Spinal cord (tissue), 10 donors: Measurements from ENCODE around the gene TTLL4. TPM values are rescaled to one million over a fixed set of nuclear protein-coding genes. Genes with fewer than 3 reads are reported as not detected.

ENCODE experiments used
- DNase-seq, 6 donors: peaks; one replicate each; pipeline versions ENCODE4 v3.0.0 to v3.0.0-alpha.2; 2013 to 2015; ENCODE audit warnings: low spot score in 6 of 6, low read depth in 4 of 6
- H3K27ac ChIP-seq: one replicate; pipeline ENCODE4 v1.5.1; 2013; ENCODE audit warnings: low read depth, low read length, control low read depth
- H3K27me3 ChIP-seq: one replicate; pipeline ENCODE4 v1.6.1; 2013; ENCODE audit warnings: low read length; ENCODE audit not compliant: control insufficient read depth, insufficient read depth
- H3K36me3 ChIP-seq: one replicate; pipeline ENCODE4 v1.6.1; 2013; ENCODE audit warnings: low read length; ENCODE audit not compliant: control insufficient read depth, insufficient read depth
- H3K4me1 ChIP-seq: one replicate; pipeline ENCODE4 v1.6.1; 2013; ENCODE audit warnings: low read length; ENCODE audit not compliant: control insufficient read depth, insufficient read depth
- H3K4me3 ChIP-seq: one replicate; pipeline ENCODE4 v1.5.1; 2013; ENCODE audit warnings: low read depth, low read length, control low read depth
- H3K9me3 ChIP-seq: one replicate; pipeline ENCODE4 v1.6.1; 2013; ENCODE audit warnings: low read length; ENCODE audit not compliant: control insufficient read depth, insufficient read depth
- WGBS: methylation state at CpG from one replicate; pipeline ENCODE4 v1.1.5; 2013; ENCODE audit warnings: missing lambda C conversion rate; ENCODE audit not compliant: insufficient coverage; 5-methylcytosine and 5-hydroxymethylcytosine counted together
- polyA plus RNA-seq, 2 donors: library from polyadenylated mRNA; unstranded; fragments of 120-200 nt; gene quantifications; one replicate each; pipeline ENCODE4 v1.2.1, GENCODE V29; 2013; ENCODE audit not compliant: insufficient read length in 2 of 2
- total RNA-seq, 2 donors: library from RNA; depleted of rRNA in 1 of 2; stranded (reverse); fragments of 120-200 nt in 1 of 2; fragments of >200 nt in 1 of 2; gene quantifications; one replicate each; pipeline versions ENCODE4 v1.2.3 to v1.2.4, GENCODE V29; 2013 to 2014
- donor health status: healthy.

TTLL4 gene
- total and polyA plus RNA-seq, 4 donors = 14.2 to 37.4 (median 29.4) TPM

DNA sequence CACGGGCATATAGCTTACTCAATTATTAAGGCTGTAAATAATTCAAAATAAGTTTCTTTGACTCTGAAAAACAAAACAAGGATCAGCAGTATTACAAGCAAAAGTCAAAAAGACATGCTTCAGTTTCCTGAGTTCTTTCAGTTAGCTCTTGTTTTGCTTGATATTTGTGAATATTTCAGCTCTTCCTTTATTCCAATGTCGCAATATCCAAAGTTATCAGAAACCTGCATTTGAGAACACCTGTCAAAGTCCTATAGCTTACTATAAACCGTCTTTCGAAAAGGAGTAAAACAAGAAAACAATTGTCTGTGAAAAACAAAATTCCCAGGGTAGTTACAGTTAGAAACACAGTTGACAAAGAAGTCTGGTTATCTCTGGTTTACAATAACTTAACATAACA is 86.1 kb downstream of the TTLL4 start:
- Histone ChIP-seq H3K36me3 (no peaks in the 10 kb centered on the region), H3K4me1 (no peaks in the 10 kb centered on the region), H3K27ac (no peak overlapping the region), H3K27me3 (no peaks in the 10 kb centered on the region), H3K4me3 (no peak overlapping the region), H3K9me3 (no peaks in the 10 kb centered on the region)
- whole genome bisulfite sequencing = no CpG with 5 or more reads among the region's 4 CpGs
- DNase-seq = no peak

DNA sequence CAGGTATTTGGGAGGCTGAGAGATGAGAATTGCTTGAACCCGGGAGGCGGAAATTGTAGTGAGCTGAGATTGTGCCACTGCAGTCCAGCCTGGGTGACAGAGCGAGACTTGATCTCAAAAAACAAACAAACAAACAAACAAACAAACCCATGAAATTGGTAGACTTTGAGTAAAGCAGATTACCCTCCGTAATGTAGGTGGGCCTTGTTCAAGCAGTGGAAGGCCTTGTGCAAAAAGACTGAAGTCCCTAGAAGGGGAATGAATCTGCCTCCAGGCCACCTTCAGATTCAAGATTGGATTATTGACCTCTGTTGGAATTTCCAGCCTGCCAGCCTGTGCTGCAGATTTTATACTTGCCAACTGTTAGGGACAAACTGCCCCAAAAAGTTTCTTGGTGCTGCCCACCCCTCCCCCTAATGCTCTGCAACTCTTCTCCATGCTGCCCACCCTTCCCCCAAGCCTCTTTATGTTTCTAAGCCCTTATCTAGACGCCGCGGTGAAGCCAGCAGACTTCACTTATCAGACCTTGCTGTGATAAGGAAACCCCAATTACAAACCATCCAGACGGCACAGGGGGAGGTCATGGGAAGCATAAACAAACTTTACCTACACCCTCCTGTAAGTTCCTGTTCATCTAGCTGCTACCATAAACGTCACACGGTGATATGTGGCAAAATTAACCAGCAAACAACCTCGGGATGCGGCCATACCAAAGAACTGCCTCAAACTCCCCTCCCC is 88.3 kb downstream of the TTLL4 start:
- Histone ChIP-seq H3K4me1 (no peaks in the 10 kb centered on the region), H3K9me3 (no peaks in the 10 kb centered on the region), H3K4me3 (no peak overlapping the region), H3K27ac (no peak overlapping the region), H3K36me3 (no peaks in the 10 kb centered on the region), H3K27me3 (no peaks in the 10 kb centered on the region)
- 29% methylated on average over 9 of the region's 12 CpGs for WGBS
- no peak for DNase-seq

DNA sequence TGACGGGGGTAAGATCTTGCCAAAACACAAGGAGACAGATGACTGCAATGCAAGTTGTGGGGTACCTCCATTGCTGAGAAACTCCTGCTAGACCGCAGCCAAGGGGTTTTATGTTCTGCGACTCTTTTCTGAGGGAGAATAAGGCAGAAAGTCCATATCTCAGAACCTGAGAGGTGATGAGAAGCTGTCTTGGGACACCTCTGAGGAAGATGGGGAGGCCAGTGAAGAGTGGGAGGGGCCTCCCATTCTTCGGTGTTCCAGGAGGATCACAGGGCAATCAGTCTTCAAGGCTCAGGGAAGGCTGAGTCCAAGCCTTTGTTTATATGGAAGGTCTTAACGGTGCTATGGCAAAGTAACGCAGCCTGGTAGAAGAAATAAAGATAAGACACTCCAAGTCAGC is 89.4 kb downstream of the TTLL4 start:
- WGBS = 66% methylated on average over 4 of the region's 6 CpGs
- DNase-seq = no peak

DNA sequence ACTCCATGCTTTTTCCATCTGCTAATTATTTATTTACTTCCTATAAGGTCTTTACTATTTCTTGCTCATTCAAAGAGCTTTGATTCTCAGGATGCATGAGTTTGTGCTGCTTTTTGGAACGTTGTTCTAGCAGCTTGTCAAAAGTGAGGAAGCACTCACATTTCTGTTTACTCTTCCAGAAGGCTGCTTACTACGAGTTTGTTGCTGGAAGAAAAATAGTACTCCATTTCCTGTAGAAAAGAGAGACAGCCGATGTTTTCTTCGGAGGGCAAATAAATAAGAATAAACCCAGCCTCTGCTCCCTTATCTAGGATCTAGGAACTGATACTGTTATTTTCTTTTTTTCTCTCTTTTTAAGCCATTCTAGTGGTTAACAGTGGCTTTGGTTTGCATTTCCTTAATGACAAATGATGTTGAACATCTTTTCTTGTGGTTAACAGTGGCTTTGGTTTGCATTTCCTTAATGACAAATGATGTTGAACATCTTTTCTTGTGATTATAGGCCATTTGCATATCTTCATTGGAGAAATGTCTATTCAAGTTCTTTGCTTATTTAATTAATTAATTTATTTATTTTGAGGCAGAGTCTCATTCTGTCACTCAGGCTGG is 91.9 kb downstream of the TTLL4 start:
- Histone ChIP-seq H3K36me3 (no peaks in the 10 kb centered on the region), H3K4me3 (no peak overlapping the region), H3K4me1 (no peaks in the 10 kb centered on the region), H3K9me3 (peaks cover 5% of the 10 kb centered on the region), H3K27me3 (no peaks in the 10 kb centered on the region), H3K27ac (no peak overlapping the region)
- no CpG with 5 or more reads among the region's 4 CpGs for WGBS
- DNase-seq = peak in 1 of 6 donors; percentile 51

More for the DNA sequence above, 89.4 kb downstream of the TTLL4 start:
- no peak overlapping the region for H3K27ac ChIP-seq
- no peaks in the 10 kb centered on the region for H3K36me3 ChIP-seq
- H3K4me1 ChIP-seq = no peaks in the 10 kb centered on the region
- H3K9me3 ChIP-seq = peaks cover 5% of the 10 kb centered on the region
- no peak overlapping the region for H3K4me3 ChIP-seq
- H3K27me3 ChIP-seq = no peaks in the 10 kb centered on the region

DNA sequence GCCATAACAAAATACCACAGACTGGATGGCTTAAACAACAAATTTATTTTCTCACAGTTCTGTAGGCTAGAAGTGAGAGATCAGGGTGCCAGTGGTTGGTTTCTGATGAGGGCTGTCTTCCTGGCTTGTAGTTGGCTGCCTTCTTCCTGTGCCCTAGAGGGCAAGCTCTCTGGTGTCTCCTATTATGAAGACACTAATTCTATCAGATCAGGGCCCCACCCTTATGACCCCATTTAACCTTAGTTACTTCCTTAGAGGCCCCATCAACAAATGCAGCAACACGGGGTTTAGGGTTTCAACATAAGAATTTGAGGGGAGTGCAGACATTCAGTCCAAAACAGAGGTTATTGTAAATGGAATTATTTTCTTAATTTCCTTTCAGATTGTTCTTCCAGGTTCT is 94.2 kb downstream of the TTLL4 start:
- no peaks in the 10 kb centered on the region for H3K4me1 ChIP-seq
- DNase-seq = no peak
- WGBS = no CpG with 5 or more reads among the region's 1 CpG
- no peak overlapping the region for H3K27ac ChIP-seq
- no peaks in the 10 kb centered on the region for H3K36me3 ChIP-seq
- peaks cover 5% of the 10 kb centered on the region for H3K9me3 ChIP-seq
- H3K4me3 ChIP-seq = no peak overlapping the region
- H3K27me3 ChIP-seq = no peaks in the 10 kb centered on the region

Other genes with a start within 250 kb of the TTLL4 start
- gene USP37, start 142.5 kb upstream of the TTLL4 start, total RNA-seq = 10 to 100 TPM; 16.5 to 29.7 TPM
- gene USP37, start 142.5 kb upstream of the TTLL4 start, polyA plus RNA-seq = 10 to 100 TPM in 1 of 2 donors, 1 to 10 TPM in 1; 8.7 to 10.4 TPM
- 10 to 100 TPM; 37.9 to 47.0 TPM for gene CNOT9, start 142.0 kb upstream of the TTLL4 start, total RNA-seq
- gene CNOT9, start 142.0 kb upstream of the TTLL4 start, polyA plus RNA-seq = 10 to 100 TPM; 54.1 to 54.3 TPM
- gene PLCD4, start 102.9 kb upstream of the TTLL4 start, total RNA-seq = 1 to 10 TPM; 8.3 to 9.0 TPM
- gene PLCD4, start 102.9 kb upstream of the TTLL4 start, polyA plus RNA-seq = 10 to 100 TPM in 1 of 2 donors, 1 to 10 TPM in 1; 7.0 to 12.8 TPM
- 10 to 100 TPM; 10.8 to 13.2 TPM for gene ZNF142, start 51.2 kb upstream of the TTLL4 start, total RNA-seq
- gene ZNF142, start 51.2 kb upstream of the TTLL4 start, polyA plus RNA-seq = 10 to 100 TPM; 25.1 to 25.8 TPM
- gene BCS1L, start 51.2 kb upstream of the TTLL4 start, total RNA-seq = 10 to 100 TPM; 25.0 to 42.9 TPM
- gene BCS1L, start 51.2 kb upstream of the TTLL4 start, polyA plus RNA-seq = 10 to 100 TPM; 56.8 to 64.2 TPM
- gene RNF25, start 38.8 kb upstream of the TTLL4 start, total RNA-seq = 10 to 100 TPM; 28.3 to 41.8 TPM
- gene RNF25, start 38.8 kb upstream of the TTLL4 start, polyA plus RNA-seq = 10 to 100 TPM; 57.6 to 61.5 TPM
- 10 to 100 TPM; 24.9 to 61.3 TPM for gene STK36, start 38.7 kb upstream of the TTLL4 start, total RNA-seq
- gene STK36, start 38.7 kb upstream of the TTLL4 start, polyA plus RNA-seq = 10 to 100 TPM; 62.2 to 89.1 TPM
- 10 to 100 TPM; 12.1 to 49.0 TPM for gene CYP27A1, start 71.3 kb downstream of the TTLL4 start, total RNA-seq
- 10 to 100 TPM; 10.3 to 18.5 TPM for gene CYP27A1, start 71.3 kb downstream of the TTLL4 start, polyA plus RNA-seq
- gene PRKAG3, start 121.0 kb downstream of the TTLL4 start, total RNA-seq = under 1 TPM in 1 of 2 donors, not detected in 1; 0.06 TPM
- gene PRKAG3, start 121.0 kb downstream of the TTLL4 start, polyA plus RNA-seq = under 1 TPM in 1 of 2 donors, not detected in 1; 0.23 TPM
- gene WNT6, start 149.0 kb downstream of the TTLL4 start, total RNA-seq = 1 to 10 TPM; 1.6 to 6.5 TPM
- 1 to 10 TPM; 1.7 to 9.7 TPM for gene WNT6, start 149.0 kb downstream of the TTLL4 start, polyA plus RNA-seq
- under 1 TPM in 1 of 2 donors, not detected in 1; 0.17 TPM for gene WNT10A, start 170.0 kb downstream of the TTLL4 start, total RNA-seq
- gene WNT10A, start 170.0 kb downstream of the TTLL4 start, polyA plus RNA-seq = under 1 TPM; 0.29 to 0.35 TPM
- 1 to 10 TPM; 2.9 to 7.2 TPM for gene CDK5R2, start 248.8 kb downstream of the TTLL4 start, total RNA-seq
- gene CDK5R2, start 248.8 kb downstream of the TTLL4 start, polyA plus RNA-seq = 10 to 100 TPM; 62.5 to 66.1 TPM